Measurements from ENCODE around the gene LRRC27.

Gene LRRC27

DNA sequence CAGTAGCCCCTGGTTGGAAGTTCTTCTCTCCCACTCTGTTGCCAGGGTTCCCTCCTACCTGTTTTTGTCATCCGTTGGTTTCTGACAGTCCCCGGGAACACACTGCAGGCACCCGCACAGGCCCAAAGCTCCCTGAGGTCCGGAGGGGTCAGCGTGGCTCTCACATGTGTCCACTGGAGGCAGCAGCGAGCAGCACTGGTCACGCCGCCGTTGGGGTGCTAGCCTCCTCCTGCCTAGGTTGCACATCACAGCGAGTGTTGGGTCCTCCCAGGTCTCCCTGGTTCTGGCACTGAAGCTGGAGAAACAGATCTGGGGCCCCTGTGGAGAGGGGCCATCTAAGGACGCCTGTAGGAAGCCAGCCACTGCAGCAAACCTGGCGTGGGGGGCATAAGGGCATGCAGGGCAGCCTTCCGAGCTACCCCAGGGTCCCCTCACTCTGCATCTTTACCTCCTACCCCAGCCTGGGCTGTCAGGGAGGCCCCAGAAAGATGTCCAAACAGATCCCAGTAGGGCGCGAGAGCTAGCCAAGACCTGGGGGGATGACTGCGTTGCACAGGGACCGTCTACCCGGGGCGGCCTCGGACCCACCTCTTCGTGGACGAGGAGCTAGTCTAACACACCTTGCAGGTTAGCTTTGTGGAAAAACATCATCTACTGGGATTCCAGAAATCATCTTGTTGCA is 28.9 kb downstream of the LRRC27 start:
- DNase-seq, result peak in 1 of 2 experiments; percentile 44

DNA sequence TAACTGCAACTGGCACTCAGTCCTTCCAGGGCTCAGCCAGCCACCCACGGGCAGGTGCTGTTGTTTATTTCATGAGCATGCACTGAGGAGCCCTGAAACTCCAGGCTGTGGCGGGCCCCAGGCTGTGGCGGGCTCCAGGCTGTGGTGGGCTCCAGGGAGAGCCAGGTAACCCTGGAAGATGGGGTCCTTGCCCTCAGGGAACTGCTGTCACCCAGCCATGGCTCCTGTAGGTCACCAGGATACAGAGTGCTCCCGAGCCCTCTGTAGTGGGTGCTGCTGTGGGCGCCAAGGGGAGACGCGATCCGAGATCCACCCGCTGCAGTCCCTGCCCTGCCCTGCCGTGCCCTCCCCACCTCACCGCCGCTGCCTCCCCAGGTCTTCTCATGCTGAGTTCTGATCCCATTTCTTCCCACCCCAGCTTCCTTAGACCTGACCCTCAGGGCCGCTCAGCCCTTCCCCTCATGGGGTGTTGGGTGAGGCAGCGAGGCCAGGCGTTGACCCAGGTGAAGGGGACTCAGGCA is 29.6 kb downstream of the LRRC27 start:
- DNase-seq, result no peak

DNA sequence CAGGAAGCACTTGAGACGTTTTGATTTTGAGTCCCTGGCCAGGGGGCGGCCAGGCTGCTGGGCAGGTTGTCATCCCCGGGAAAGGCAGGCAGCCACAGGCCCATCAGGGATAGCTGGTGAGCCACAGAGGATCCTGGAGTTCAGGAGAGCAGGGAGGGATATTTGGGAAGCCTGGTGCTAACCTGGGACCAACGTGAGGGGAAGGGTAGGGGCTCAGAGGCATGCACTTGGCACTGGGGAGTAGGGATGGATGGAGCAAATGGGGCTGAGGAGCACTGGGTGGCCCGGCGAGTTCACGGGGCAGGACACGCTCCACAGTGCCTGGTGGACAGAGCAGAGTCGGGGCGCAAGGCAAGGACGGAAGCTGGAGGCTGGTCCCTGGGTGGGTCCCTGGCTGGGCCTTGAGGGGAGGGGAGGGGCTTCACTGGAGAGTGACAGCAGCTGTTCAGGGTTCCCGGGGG is 30.2 kb downstream of the LRRC27 start:
- no peak for DNase-seq

DNA sequence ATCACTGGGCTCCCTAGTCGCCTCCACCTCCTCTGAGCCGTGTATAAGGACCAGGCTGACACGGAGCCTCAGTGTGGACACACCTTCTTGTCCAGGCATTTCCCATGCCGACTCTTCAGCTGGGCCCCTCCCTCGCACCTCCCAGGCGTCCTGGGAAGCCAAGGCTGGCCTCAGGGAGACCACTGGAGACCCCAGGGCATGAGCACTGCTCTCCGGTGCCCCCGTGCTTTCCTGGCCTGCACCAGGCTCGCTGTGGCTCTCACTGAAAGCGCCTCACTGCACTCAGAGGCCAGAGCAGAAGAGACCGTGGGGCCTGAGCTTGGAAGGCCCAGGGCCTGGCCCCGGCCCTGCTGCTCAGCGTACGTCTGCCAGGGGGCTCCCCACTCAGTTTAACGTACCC is 31.4 kb downstream of the LRRC27 start:
- no peak for DNase-seq

DNA sequence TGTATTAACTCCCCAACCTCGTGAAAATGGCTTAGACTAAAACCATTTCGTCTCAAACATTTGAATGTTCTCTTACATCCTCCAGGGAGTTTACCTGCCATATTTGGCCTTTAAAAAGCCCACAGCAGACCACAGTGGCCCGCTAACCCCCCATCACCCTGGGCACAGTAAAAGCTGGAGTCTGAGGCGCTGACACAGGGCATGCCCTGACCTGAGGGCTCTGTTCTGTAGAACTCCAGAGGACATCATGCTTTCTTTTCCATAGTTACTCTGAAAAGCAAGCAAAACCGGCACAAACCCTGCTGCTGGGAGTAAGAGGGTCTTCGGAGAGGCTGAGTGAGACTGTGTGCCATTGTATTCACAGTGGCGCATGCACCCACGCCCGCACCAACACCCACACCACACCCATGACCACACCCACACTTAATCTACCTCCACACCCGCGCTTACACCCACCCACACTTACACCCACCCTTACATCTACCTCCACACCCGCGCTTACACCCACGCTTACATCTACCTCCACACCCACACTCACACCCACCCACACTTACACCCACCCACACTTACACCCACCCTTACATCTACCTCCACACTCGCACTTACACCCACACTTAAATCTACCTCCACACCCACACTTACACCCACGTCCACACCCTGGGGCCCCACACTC is 32.1 kb downstream of the LRRC27 start:
- DNase-seq, result no peak

DNA sequence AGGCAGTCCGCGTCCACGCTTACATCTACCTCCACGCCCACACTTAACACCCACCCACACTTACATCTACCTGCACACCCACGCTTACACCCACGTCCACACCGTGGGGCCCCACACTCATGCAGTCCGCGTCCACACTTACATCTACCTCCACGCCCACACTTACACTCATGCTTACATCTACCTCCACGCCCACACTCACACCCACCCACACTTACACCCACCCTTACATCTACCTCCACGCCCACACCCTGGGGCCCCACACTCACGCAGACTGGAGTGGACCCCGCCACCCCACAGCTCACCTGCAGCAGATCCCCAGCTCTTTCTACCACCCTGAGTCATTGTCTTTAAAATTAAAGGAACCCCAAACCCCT is 32.6 kb downstream of the LRRC27 start:
- DNase-seq, result peak; percentile 64 to 66

DNA sequence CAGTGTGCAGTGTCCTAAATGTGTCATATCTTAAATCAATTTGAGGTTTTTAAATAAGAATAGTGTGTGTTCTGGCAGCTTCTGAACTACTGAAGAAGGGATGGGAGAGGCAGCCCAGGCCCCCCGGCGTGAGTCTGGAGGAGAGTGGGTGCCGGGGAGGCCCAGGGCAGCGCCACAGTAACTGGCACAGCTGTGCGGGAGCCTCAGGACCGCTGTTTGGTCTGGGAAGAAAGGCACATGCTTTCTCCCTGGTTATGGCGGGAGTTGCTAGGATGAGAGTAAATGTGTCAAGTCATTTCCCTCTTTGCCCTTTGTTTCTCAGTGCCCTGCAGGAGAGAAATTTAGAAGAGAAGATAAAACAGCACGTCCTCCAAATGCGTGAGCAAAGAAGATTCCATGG is 33.1 kb downstream of the LRRC27 start:
- DNase-seq, result no peak

DNA sequence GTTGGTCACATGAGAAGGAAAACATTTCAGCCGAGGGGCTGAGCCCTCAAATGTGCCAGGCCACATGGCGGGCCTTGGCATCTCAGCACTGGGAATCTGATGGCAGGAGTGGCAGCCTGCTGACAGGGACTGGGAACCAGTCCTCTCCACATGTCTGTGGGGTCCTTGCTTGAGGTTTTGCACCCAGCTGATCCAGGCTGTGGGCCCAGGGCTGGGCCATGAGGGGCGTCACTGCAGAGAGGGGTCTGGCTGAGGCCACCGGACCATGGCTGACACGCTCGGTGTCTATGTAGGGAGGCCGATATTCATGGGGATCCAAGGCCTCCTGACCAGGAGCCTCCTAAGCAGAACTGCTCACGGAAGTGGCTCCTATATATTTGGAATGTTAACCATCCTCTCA is 34.0 kb downstream of the LRRC27 start:
- DNase-seq, result no peak

DNA sequence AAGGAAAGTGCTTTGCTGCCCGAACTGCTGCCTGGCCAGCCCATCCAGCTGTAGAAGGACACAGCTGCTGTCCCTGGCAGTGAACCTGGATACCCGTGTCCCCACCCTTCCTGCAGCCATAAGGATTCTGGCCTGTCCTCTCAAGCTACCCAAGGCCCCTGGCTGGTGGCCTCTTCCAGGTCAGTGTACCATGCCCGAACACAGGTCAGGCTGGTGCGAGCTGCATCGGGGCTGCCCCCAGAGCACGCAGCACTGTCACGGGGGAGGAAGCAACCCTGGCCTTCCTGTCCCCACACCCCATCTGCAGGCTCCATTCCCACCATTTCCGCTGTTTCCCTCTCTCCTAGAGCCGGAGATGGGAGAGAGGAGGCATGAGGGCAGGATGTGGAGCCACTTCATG is 34.5 kb downstream of the LRRC27 start:
- DNase-seq, result no peak

DNA sequence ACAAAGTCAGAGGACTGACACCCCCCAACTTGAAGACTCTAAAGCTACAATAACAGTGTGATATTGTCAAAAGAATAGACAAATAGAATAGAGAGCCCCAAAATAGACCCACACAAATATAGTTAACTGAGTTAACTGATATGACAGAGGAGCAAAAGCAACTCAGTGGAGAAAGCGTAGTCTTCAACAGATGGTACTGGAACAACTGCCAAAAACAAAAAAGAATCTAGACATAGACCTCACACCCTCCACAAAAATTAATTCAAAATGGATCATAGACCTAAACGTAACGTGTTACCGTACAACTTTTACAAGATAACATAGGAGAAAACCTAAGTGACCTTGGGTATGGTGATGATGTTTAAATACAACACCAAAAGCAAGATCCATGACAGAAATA is 36.4 kb downstream of the LRRC27 start:
- DNase-seq, result no peak

DNA sequence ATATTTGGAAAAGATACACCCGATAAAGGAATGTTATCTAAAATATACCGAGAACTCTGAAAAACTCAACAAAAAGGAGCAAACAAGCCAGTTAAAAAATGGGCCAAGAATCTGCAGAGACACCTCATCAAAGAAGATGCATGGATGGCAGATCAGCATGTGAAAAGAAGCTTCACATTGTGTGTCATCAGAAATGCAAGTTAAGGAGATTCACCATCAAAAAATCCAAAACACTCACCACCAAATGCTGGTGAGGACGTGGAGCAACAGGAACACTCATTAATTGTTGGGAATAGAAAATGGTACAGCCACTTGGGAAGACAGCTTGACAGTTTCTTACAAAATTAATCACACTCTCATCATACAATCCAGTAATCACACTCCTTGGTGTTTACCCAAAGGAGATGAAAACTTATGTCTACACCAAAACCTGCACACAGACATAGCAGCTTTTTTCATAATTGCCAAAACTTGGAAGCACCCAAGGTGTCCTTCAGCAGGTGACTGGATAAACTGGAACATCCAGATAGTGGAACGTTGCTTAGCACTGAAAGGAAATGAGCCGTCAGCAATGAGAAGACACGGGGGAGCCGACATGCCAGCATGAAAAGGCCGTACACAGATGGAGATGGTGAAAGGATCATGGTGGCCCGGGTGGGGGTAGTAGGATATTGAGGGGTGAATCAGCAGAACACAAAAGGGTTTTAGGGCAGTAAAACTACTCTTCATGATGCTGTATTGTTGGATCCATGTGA is 37.1 kb downstream of the LRRC27 start:
- no peak for DNase-seq

DNA sequence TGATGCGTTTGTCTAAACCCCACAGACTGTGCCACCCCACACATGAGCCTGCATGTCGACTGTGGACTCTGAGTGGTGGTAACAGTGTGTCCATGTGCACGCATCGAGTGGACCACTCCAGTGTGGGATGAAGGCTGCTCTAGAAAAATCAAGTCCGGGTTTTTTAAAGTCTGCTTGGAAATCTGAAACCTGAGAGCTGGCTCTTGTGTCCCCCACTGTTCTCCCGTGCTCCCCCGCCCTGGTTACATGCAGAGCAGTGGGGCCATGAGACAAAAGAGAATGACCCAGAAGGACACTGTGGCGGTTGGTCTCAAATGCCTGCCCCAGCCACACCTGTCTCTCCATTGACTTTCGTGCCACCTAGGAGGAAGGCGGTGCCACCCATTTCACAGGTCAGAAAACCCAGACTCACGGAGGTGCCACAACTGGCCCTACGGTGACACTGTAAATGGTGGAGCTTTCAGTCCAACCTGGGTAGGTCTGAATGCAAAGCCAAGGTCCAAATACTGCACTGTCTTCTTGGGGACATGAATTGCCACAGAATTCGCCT is 37.7 kb downstream of the LRRC27 start:
- DNase-seq, result no peak

DNA sequence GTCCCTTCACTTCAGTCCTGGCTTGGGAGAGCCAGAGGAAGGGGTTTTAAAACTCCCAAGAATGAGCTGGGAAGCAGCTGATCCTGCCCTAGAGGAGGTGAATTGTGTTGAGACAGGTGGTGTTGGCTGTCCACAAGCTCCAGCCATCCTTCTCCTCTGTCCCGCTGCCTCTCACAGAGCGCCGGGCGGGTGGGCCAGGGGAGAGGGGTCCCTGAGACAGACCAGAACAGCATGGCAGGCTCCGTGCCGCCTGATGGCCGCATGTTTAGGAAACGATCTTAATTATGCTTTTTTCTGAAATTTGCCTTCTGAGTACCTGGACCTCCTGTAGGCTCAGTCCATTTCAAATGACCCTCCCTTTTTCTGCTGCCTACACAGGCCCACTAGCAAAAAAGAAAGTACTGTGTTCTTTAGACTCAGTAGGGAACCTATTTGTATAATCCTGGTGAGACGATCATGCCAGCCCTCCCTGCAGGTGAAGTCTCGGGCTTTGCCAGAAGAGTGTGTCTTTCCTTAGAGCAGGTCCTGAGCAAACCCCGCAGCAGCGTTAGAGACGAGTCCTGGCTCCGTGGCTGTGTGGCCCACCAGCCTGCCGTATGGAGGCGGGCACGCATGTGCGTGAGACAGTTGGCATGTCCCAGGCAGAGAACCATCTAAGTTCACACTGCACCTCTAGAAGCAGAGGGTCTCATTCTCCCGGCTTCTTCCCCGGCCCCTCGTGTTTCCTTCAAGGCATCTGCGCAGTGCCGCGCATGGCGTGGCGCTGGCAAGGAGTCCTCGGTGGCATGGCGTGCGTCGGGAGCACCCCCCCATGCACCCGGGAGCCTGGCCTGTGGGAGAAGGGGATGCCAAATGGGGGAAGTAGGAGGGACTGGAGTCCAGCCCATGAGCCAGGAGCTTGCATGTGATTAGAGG is 38.7 kb downstream of the LRRC27 start:
- DNase-seq, result no peak

DNA sequence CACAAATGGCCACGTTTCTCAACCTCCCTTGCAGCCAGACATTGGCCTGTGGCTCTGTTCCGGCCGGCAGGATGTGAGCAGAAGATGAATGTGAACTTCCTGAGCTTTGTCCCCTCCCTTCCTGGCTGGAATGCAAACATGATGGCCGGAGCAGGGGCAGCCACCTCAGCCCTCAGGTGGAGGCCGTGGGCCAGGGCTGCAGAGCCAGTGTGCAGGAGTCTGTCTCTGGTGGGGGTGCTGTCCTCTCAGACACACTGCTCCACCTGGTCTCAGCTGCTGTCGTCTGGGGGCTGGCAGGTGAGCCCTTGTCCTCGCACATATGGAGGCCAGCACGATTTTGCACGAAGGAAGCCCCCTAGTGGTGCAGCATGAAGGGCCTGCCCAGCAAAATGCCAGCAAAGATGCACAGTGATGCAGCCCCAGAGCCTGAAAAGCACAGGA is 39.7 kb downstream of the LRRC27 start:
- no peak for DNase-seq

DNA sequence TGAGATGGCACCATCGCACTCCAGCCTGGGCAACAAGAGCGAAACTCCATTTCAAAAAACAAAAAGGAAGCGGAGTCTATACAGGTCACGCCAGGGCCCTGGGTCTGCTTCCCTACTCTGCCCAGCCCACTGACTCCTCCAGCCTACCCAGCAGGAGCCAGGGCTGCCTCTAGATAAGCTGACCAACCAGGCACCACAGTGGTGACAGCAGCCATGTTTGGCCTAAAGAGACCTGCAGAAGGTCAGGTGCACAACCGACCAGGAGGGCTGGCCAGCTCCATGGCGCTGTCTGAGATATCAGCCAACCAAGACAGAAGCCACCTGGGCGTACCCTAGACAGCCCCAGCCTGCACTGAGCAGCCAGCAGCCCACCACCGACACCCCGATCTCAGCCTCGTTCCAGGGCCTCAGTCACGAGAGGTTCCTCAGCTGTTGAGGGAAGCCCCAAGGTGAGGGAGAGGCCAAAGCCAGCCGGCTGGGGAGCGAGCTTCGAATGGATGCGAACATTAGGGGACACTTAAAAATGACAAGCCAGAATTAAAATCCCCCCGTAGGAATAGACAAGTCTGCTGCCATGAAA is 40.6 kb downstream of the LRRC27 start:
- no peak for DNase-seq

DNA sequence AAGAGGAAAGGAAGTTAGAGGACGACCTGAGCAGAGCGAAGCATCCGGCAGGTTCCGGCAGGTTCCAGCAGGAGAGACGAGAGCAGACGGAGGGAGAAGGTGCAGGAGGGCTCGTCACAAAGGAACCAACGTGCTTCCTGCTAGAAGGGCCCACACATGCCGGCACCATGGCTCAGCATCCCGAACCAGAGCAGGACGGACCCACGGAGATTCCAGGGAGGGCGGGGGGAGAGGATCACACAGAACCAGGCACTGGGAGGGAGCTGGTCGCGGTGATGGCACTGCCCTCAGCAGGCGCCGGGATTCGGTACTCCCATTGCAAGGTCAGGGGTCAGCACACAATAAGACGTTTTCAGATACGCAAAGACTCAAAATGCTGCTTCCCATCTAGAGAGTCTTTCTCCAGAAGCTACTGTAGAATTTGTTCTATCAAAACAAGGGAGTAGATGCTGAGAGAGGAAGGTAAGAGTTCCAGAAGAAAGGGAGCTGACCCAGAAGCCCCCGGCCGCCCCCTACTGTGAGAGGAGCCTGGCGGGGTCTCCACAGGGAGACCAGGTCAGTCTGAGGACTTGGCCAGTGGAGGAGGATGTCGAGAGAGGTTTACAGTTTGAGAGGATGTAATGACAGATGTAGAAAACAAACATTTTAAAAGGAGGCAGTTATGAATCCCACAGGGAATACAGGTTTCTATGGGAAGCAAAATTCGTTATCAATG is 41.4 kb downstream of the LRRC27 start:
- no peak for DNase-seq

DNA sequence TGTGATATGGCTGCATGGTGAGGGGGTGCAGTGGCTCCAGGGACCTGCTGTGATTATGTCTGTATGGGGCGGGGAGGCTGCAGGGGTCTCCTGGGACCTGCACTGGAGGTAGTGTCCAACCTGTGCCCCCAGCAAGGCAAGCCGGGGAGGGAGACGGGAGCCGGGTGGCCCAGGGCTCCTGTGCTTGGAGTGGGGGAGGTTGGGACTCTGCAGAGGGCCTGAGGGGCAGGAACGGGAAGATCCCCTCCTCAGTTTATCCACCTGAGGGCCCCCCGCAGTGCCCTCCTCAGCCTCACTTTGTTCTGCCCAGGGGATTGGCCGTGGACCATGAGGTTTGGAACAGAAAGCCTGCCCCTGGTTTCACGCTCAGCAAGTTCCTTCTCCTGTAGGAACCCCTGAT is 42.2 kb downstream of the LRRC27 start:
- DNase-seq, result no peak

DNA sequence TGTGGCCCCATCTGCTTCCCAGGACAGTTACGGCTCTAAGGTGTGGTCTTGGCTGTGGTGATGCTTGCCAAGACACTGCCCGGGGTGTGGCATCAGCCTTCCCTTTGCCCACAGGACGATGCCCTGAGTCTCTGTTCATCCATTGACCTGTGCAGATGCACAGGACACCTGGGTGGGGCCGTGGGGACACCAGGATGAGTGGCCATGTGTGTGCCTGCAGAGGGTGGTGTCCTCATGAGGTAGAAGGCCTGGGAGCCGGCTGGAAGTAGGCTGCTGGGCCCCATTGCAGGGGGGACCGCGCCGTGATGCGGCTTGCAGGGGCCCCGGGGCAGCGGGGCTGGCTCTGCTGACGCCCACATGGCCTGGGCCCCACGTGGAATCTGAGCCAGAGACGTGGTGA is 42.6 kb downstream of the LRRC27 start:
- DNase-seq, result no peak

DNA sequence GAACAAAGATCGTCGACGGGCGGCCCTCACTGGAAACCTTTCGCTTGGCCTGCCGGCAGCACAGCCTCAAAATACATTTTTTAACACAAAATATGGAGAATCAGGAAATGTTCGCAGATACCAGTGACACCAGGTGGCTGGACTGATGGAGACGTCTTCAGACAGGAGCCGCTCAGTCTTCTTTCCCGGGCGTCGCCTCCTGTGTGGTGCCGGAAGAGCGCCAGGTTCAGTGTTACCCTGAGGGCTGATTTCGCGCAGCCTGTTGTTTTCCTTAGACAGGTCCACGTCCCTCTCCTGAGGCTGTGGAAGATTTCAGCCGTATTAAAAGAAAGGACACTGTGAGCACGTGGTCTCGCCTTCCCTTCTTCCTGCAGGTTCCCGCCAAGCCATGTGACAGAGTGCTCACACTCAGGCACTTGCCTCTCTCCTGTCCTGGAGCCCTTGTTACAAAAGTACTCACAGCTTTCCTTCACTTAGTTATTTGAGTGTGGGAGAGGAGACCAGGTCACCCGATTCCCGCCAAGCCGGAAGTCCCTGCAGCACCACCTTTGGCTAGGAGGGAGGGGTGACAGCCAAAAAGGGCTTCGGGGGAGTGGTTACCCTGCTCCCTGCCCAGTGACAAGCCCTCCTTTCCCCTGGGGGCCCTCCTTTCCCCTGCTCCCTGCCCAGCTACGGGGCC is 43.3 kb downstream of the LRRC27 start:
- no peak for DNase-seq

DNA sequence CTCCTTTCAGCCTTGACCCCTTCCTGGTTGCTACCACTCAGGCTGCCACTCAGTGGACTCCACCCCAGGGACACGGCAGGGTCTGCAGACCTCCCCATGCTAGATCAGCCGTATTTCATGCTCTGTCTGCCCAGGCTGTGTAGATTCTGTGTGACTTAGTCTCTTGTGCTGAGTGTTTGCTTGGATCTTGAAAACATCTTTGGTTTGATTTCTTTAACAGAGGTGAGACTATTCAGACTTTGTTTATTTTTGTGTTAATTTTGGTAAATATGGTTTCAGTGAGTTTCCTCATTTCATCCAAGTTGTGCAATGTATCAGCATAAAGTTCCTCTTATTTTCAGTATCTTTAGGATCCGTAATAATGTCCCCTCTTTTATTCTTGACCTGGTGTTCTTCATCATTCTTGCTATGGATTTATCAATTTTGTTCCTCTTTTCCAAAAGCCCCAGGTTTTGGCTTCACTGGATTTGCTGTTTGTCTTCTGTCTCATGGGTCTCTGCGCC is 43.9 kb downstream of the LRRC27 start:
- no peak for DNase-seq
